ENCODE results near the gene H2BK1.

- TF ChIP-seq, protein P1, sequence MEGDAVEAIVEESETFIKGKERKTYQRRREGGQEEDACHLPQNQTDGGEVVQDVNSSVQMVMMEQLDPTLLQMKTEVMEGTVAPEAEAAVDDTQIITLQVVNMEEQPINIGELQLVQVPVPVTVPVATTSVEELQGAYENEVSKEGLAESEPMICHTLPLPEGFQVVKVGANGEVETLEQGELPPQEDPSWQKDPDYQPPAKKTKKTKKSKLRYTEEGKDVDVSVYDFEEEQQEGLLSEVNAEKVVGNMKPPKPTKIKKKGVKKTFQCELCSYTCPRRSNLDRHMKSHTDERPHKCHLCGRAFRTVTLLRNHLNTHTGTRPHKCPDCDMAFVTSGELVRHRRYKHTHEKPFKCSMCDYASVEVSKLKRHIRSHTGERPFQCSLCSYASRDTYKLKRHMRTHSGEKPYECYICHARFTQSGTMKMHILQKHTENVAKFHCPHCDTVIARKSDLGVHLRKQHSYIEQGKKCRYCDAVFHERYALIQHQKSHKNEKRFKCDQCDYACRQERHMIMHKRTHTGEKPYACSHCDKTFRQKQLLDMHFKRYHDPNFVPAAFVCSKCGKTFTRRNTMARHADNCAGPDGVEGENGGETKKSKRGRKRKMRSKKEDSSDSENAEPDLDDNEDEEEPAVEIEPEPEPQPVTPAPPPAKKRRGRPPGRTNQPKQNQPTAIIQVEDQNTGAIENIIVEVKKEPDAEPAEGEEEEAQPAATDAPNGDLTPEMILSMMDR (IDR thresholded peaks at IDR 0.05), result no peak
- no peak for TF ChIP-seq ZFX (IDR thresholded peaks at IDR 0.05; ENCODE audit: borderline replicate concordance)
Measured at GRCh38 chr7:151193203-151193978, 16.9 kb downstream of the H2BK1 start.

All from 22Rv1 (cell line).